GM23248 (cell line): Measurements from ENCODE around the gene WEE2.

Experiments
- EZH2 ChIP-seq: fragments of 200-600 bp; sonication (generic); IDR thresholded peaks from 2 replicates; pipeline ENCODE4 v1.6.1; 2018; ENCODE audit warnings: antibody characterized with exemption, mild to moderate bottlenecking; ENCODE audit not compliant: insufficient read depth, poor library complexity, severe bottlenecking
- EZH2phosphoT487 ChIP-seq: fragments of 200-600 bp; sonication (generic); IDR thresholded peaks from 2 replicates; pipeline ENCODE4 v1.6.1; 2018; ENCODE audit warnings: antibody characterized with exemption, moderate library complexity, mild to moderate bottlenecking, low read depth; ENCODE audit not compliant: insufficient read depth

DNA sequence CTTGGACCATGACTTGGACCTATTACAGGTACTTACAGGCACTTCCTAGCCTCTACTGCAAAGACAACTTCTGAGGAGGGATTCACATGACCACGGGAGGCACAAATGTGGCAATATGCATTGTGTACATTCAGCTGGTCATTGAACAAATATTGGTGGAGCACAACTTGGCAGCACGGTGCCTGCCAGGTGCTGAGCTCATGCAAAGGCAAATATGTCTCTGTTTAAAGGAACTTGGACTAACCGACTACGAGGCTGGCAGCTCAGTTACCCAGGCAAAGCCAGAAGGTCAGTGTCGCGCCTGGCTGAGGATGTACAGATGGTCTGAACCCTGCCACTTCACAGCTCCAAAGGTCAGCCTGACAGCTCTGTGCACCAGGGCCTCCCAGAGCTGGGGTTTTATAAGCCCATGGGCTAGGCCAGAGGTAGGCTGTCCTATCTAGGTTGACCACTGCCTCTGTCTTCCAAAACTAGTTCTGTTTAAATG, 12.3 kb upstream of the WEE2 start:
- TF ChIP-seq EZH2 (no peak), EZH2phosphoT487 (no peak)
